Right kidney (tissue), 1 donor: ENCODE results near the gene FAM3D.

ENCODE experiments used
- DNase-seq: peaks from one replicate; pipeline ENCODE4 v3.0.0-alpha.2; 2016

The FAM3D gene

GRCh38 chr3:58591517-58592510, 74.8 kb downstream of the FAM3D start:
- DNase-seq = no peak

- peak; percentile 50 for DNase-seq
These were observed 78.5 kb downstream of the FAM3D start for GRCh38 chr3:58588030-58588614.

GRCh38 chr3:58586776-58587192, 79.8 kb downstream of the FAM3D start:
- DNase-seq = peak; percentile 63

GRCh38 chr3:58585994-58586393, 80.6 kb downstream of the FAM3D start:
- DNase-seq = peak; percentile 57

GRCh38 chr3:58585005-58585786, 81.4 kb downstream of the FAM3D start:
- DNase-seq = peak; percentile 79

GRCh38 chr3:58584690-58585004, 81.9 kb downstream of the FAM3D start:
- DNase-seq = no peak
